H1 (cell line): ENCODE data around the gene EGLN2. TPM values are rescaled to one million over a fixed set of nuclear protein-coding genes. Genes with fewer than 3 reads are reported as not detected.
"Not testable (repeated sequence)": the region's sequence is repeated elsewhere in the genome, so short reads cannot be mapped to it uniquely, and the experiment has no call there.

Source experiments
- CTCF ChIA-PET: fragments of 300-600 bp; sonication (Branson Sonifier 250); formaldehyde crosslinking; loops from one replicate; lab custom pipeline; 2021; ENCODE audit not compliant: partially characterized antibody; lab: Charles Lee
- POLR2A ChIA-PET: fragments of 300-600 bp; sonication (Branson Sonifier 250); formaldehyde crosslinking; loops from one replicate; lab custom pipeline; 2021; ENCODE audit warnings: inconsistent platforms; ENCODE audit not compliant: partially characterized antibody; lab: Charles Lee
- DNase-seq, 2 experiments: peaks; one replicate each; pipeline versions ENCODE4 v3.0.0 to v3.0.0-alpha.2; 2010 to 2022; ENCODE audit warnings: low spot score in 2 of 2, low read depth in 1 of 2, mixed read lengths in 1 of 2
- FAIRE-seq: peaks from 2 replicates; lab custom pipeline; 2011; peaks lifted over from hg19 to GRCh38; lab: Jason Lieb, UNC
- H2AFZ ChIP-seq: 2 replicates; pipeline ENCODE4 v1.8.1; 2012; ENCODE audit warnings: low read length, inconsistent platforms
- H2AK5ac ChIP-seq: 2 replicates; pipeline ENCODE4 v1.6.1; 2013; ENCODE audit warnings: low read depth, low read length
- H2BK120ac ChIP-seq: replicated peaks from 2 replicates; pipeline ENCODE3; 2013; ENCODE audit warnings: low read depth, low read length, inconsistent platforms
- H2BK12ac ChIP-seq: 2 replicates; pipeline ENCODE4 v1.6.1; 2013; ENCODE audit warnings: low read depth, low read length
- H2BK15ac ChIP-seq: 2 replicates; pipeline ENCODE4 v1.6.1; 2013; ENCODE audit warnings: low read length
- H2BK20ac ChIP-seq: 2 replicates; pipeline ENCODE4 v1.6.1; 2013; ENCODE audit warnings: low read length
- H2BK5ac ChIP-seq: 2 replicates; pipeline ENCODE4 v1.6.1; 2013; ENCODE audit warnings: low read depth, low read length
- H3K14ac ChIP-seq: 2 replicates; pipeline ENCODE4 v1.6.1; 2013; ENCODE audit warnings: inconsistent platforms; ENCODE audit not compliant: insufficient read length
- H3K18ac ChIP-seq: 2 replicates; pipeline ENCODE4 v1.6.1; 2013; ENCODE audit warnings: low read length; ENCODE audit errors: extremely low read depth
- H3K23ac ChIP-seq: 2 replicates; pipeline ENCODE4 v1.6.1; 2013; ENCODE audit warnings: inconsistent platforms; ENCODE audit not compliant: insufficient read length
- H3K23me2 ChIP-seq: 2 replicates; pipeline ENCODE4 v1.6.1; 2013; ENCODE audit warnings: low read depth, low read length
- H3K27ac ChIP-seq: 2 replicates; pipeline ENCODE4 v1.6.1; 2011; ENCODE audit warnings: low read depth, low read length, inconsistent platforms
- H3K27me3 ChIP-seq, 4 experiments: replicated peaks in 1 of 4; 1 replicate in 1 of 4; 2 replicates in 3 of 4; pipeline versions ENCODE4 v1.6.1 to v1.8.1; 2011 to 2013; ENCODE audit warnings: low read length in 3 of 4, mild to moderate bottlenecking in 3 of 4, inconsistent platforms in 2 of 4, mixed read lengths in 2 of 4, moderate library complexity in 1 of 4; ENCODE audit not compliant: control insufficient read depth in 3 of 4, insufficient read depth in 3 of 4; ENCODE audit errors: extremely low read depth in 1 of 4
- H3K36me3 ChIP-seq, 4 experiments: 2 replicates each; pipeline versions ENCODE4 v1.6.1 to v1.8.1; 2011 to 2013; ENCODE audit warnings: mild to moderate bottlenecking in 4 of 4, low read length in 3 of 4, moderate library complexity in 2 of 4, control low read depth in 1 of 4, inconsistent platforms in 1 of 4; ENCODE audit not compliant: insufficient read depth in 4 of 4, control insufficient read depth in 2 of 4
- H3K4ac ChIP-seq: replicated peaks from 2 replicates; pipeline ENCODE3; 2013; ENCODE audit warnings: low read length, low read depth, mixed read lengths, inconsistent platforms; ENCODE audit not compliant: insufficient read length
- H3K4me1 ChIP-seq, 4 experiments: replicated peaks in 1 of 4; 1 replicate in 1 of 4; 2 replicates in 3 of 4; pipeline versions ENCODE4 v1.6.1 to v1.8.1; 2011 to 2013; ENCODE audit warnings: low read length in 3 of 4, inconsistent platforms in 2 of 4, mixed read lengths in 1 of 4; ENCODE audit not compliant: insufficient read depth in 4 of 4, control insufficient read depth in 3 of 4
- H3K4me2 ChIP-seq, 2 experiments: 2 replicates each; pipeline versions ENCODE4 v1.6.1 to v1.8.1; 2011 to 2013; ENCODE audit warnings: low read depth in 2 of 2, low read length in 2 of 2, control low read depth in 1 of 2, inconsistent platforms in 1 of 2, mild to moderate bottlenecking in 1 of 2; ENCODE audit not compliant: insufficient read depth in 1 of 2
- H3K4me3 ChIP-seq, 4 experiments: fragments of 200-600, 300-600 bp in 1 of 4; sonication (generic), shearing (Covaris generic), sonication (Bioruptor Twin) in 1 of 4; 2 replicates each; pipeline versions ENCODE4 v1.5.1 to v1.8.1; 2011 to 2016; ENCODE audit warnings: low read length in 4 of 4, low read depth in 3 of 4, control low read depth in 2 of 4, inconsistent platforms in 2 of 4, mild to moderate bottlenecking in 2 of 4, mixed read lengths in 1 of 4, moderate library complexity in 1 of 4; ENCODE audit not compliant: insufficient read depth in 2 of 4; ENCODE audit errors: extremely low read depth in 1 of 4
- H3K56ac ChIP-seq: replicated peaks from 2 replicates; pipeline ENCODE3; 2013; ENCODE audit warnings: low read depth, mild to moderate bottlenecking, mixed read lengths, low read length, inconsistent platforms; ENCODE audit not compliant: insufficient read length
- H3K79me1 ChIP-seq: 2 replicates; pipeline ENCODE4 v1.6.1; 2013; ENCODE audit warnings: low read depth, low read length, control low read depth
- H3K79me2 ChIP-seq, 2 experiments: 2 replicates each; pipeline versions ENCODE4 v1.6.1 to v1.8.1; 2012 to 2013; ENCODE audit warnings: low read length in 2 of 2, mild to moderate bottlenecking in 2 of 2, inconsistent platforms in 1 of 2; ENCODE audit not compliant: insufficient read depth in 2 of 2, control insufficient read depth in 1 of 2
- H3K9ac ChIP-seq, 4 experiments: replicated peaks in 1 of 4; 1 replicate in 1 of 4; 2 replicates in 3 of 4; pipeline versions ENCODE4 v1.6.1 to v1.8.1; 2011 to 2013; ENCODE audit warnings: low read depth in 3 of 4, low read length in 3 of 4, control low read depth in 2 of 4, mild to moderate bottlenecking in 2 of 4, moderate library complexity in 2 of 4, inconsistent platforms in 1 of 4; ENCODE audit errors: extremely low read depth in 1 of 4
- H3K9me3 ChIP-seq, 2 experiments: 2 replicates each; pipeline versions ENCODE4 v1.6.1 to v1.8.1; 2012 to 2013; ENCODE audit warnings: mild to moderate bottlenecking in 2 of 2, moderate library complexity in 2 of 2, control low read depth in 1 of 2, inconsistent platforms in 1 of 2, low read depth in 1 of 2, low read length in 1 of 2, mixed read lengths in 1 of 2; ENCODE audit not compliant: insufficient read depth in 2 of 2
- H4K20me1 ChIP-seq, 2 experiments: replicated peaks in 1 of 2; 2 replicates each; pipeline versions ENCODE3 to v1.8.1; 2011 to 2013; ENCODE audit warnings: inconsistent platforms in 2 of 2, low read length in 2 of 2, mild to moderate bottlenecking in 1 of 2; ENCODE audit not compliant: insufficient read depth in 2 of 2, control insufficient read depth in 1 of 2
- H4K5ac ChIP-seq: 2 replicates; pipeline ENCODE4 v1.6.1; 2013; ENCODE audit warnings: low read length, low read depth, mixed read lengths, inconsistent platforms; ENCODE audit not compliant: insufficient read length
- H4K8ac ChIP-seq: 2 replicates; pipeline ENCODE4 v1.8.0; 2013; ENCODE audit warnings: mild to moderate bottlenecking, moderate library complexity, low read length, inconsistent platforms; ENCODE audit not compliant: insufficient read depth; ENCODE audit errors: extremely low read depth
- H4K91ac ChIP-seq: replicated peaks from 2 replicates; pipeline ENCODE3; 2013; ENCODE audit warnings: low read length, mixed read lengths, inconsistent platforms; ENCODE audit not compliant: insufficient read length
- WGBS, 2 experiments: shearing (Covaris generic) in 1 of 2; methylation state at CpG; one replicate each; pipeline versions ENCODE4 v1.1.6 to v1.1.7; 2013 to 2015; ENCODE audit warnings: low lambda C conversion rate in 2 of 2, mixed read lengths in 2 of 2, inconsistent platforms in 1 of 2, low coverage in 1 of 2, missing lambda C conversion rate in 1 of 2; ENCODE audit not compliant: insufficient replicate concordance in 2 of 2, insufficient coverage in 1 of 2, insufficient read length in 1 of 2; ENCODE audit errors: extremely low coverage in 1 of 2, missing lambda C conversion rate in 1 of 2; 5-methylcytosine and 5-hydroxymethylcytosine counted together
- polyA plus RNA-seq, 7 experiments: library from polyadenylated mRNA; depleted of rRNA in 3 of 7; stranded (reverse) in 5 of 7; unstranded in 2 of 7; fragments of >200 nt in 5 of 7; fragments of 200-250 nt in 2 of 7; gene quantifications; 1 replicate in 5 of 7; 2 replicates in 1 of 7; 4 replicates in 1 of 7; pipeline versions ENCODE4 v1.2.1 to v1.2.3, GENCODE V29; 2011 to 2013; ENCODE audit warnings: missing spikeins in 2 of 7, mixed read lengths in 2 of 7
- total RNA-seq: library from RNA; stranded (reverse); fragmentation: NEBNext Ultra II Directional; extraction: Animal tissue kit (Norgen Biotek cat#: 25700); gene quantifications from 2 replicates; pipeline ENCODE4 v1.2.1, GENCODE V29; 2021

Gene EGLN2
- total and polyA plus RNA-seq, 2 of the 8 experiments (the other 6 are each of a cell fraction or from before 2014, with no cell fraction given): 86.9 to 103 TPM

DNA sequence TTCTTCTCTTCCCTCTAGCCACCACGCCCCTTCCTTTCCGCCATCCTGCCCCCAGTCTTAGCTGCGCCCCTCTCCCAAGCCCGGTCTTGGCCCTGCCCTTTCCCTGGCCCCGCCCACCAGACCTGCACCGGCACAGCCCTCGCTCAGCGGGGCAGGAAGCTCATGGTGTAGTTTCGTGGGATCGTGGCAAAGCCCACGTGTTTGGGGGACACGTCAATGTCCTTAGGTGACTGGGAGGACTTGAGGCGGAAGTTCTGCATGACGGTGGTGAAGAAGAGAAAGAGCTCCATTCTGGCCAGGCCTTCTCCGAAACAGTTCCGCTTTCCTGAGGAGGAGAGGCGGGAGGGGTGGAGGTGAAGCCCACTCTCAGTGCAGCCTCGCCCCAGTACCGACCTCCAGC, 44.7 kb downstream of the EGLN2 start:
- H3K4me1 ChIP-seq, H2AK5ac ChIP-seq, H3K23ac ChIP-seq, POLR2A ChIA-PET, H3K79me2 ChIP-seq, H3K79me1 ChIP-seq, H3K9ac ChIP-seq, H2BK15ac ChIP-seq, H4K5ac ChIP-seq, H2AFZ ChIP-seq, H3K4ac ChIP-seq, H3K27me3 ChIP-seq, H4K8ac ChIP-seq, H2BK20ac ChIP-seq, H3K27ac ChIP-seq, H3K23me2 ChIP-seq, H3K36me3 ChIP-seq, H3K9me3 ChIP-seq, H2BK12ac ChIP-seq, CTCF ChIA-PET, H3K56ac ChIP-seq, H2BK5ac ChIP-seq, FAIRE-seq, H3K14ac ChIP-seq, H4K20me1 ChIP-seq, H4K91ac ChIP-seq, H2BK120ac ChIP-seq, H3K18ac ChIP-seq: not testable (repeated sequence)
- DNase-seq: peak in 1 of 2 experiments; percentile 82
- peak overlapping the region in 2 of 4 experiments; percentile 20 to 44; a peak in 3 of 8 replicates for H3K4me3 ChIP-seq
- H3K4me2 ChIP-seq: peak overlapping the region; percentile 8 to 49; a peak in 2 of 4 replicates
- 39% methylated on average over 12 of the region's 19 CpGs; no CpG with 5 or more reads in 1 of the 2 experiments for WGBS, 2 experiments

DNA sequence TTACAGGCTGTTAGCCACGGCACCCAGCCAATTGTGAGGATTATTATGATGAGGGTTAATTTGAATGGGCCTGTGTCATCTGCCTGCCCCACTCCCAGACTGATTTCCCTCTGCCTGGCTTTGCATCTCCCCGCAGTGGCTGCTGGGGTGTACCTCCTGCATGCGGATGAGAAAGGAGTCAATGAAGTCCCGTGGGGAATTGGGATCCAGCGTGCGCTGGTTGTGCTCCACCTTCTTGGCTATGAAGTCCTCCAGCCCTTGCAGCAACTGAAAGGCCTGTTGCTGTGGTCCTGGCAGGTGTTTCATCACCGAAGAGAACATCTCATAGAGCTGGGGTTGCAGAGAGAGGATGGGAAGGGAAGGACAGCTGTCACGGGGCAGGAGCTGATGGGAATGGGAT, 47.7 kb downstream of the EGLN2 start:
- H3K56ac ChIP-seq, H3K18ac ChIP-seq, H3K4ac ChIP-seq, H3K23ac ChIP-seq, H2AFZ ChIP-seq, H3K9me3 ChIP-seq, H3K4me3 ChIP-seq, H3K79me2 ChIP-seq, CTCF ChIA-PET, H3K36me3 ChIP-seq, H4K20me1 ChIP-seq, H2BK15ac ChIP-seq, H2AK5ac ChIP-seq, H3K9ac ChIP-seq, FAIRE-seq, DNase-seq, H4K5ac ChIP-seq, H3K4me2 ChIP-seq, H3K4me1 ChIP-seq, H2BK12ac ChIP-seq, H4K8ac ChIP-seq, H3K14ac ChIP-seq, H4K91ac ChIP-seq, H2BK20ac ChIP-seq, H2BK5ac ChIP-seq, POLR2A ChIA-PET, H3K23me2 ChIP-seq, H3K27ac ChIP-seq, H2BK120ac ChIP-seq, H3K79me1 ChIP-seq: not testable (repeated sequence)
- WGBS, 2 experiments: 86% methylated on average over 8 of the region's 8 CpGs; no CpG with 5 or more reads in 1 of the 2 experiments
- peaks cover 7 to 26% (median 16%) of the 10 kb centered on the region in 4 experiments for H3K27me3 ChIP-seq
